GM23338 (cell line): ENCODE measurements around the gene ST3GAL6. TPM values are rescaled to one million over a fixed set of nuclear protein-coding genes. Genes with fewer than 3 reads are reported as not detected.

Source experiments
- ATAC-seq: fragments of 200-7000 bp; cut with Tn5 transposase; 3 replicates; pipeline ENCODE4 v1.9.1; 2020
- DNase-seq: peaks from one replicate; pipeline ENCODE4 v3.0.0-alpha.2; 2015; ENCODE audit warnings: low spot score
- H2AFZ ChIP-seq: fragments of 200-600 bp; sonication (generic); 2 replicates; pipeline ENCODE4 v1.8.0; 2016; ENCODE audit warnings: antibody characterized with exemption, mild to moderate bottlenecking, moderate library complexity
- H3F3A ChIP-seq: fragments of 200-600 bp; sonication (generic); replicated peaks from 2 replicates; pipeline ENCODE4 v1.8.0; 2017; ENCODE audit warnings: antibody characterized with exemption, mixed run types, low read depth
- H3K27ac ChIP-seq: fragments of 200-600 bp; sonication (generic); 2 replicates; pipeline ENCODE4 v1.6.1; 2016; ENCODE audit warnings: low read depth
- H3K27me3 ChIP-seq: fragments of 200-600 bp; sonication (generic); 2 replicates; pipeline ENCODE4 v1.8.0; 2016; ENCODE audit warnings: mild to moderate bottlenecking, mixed run types, moderate library complexity; ENCODE audit not compliant: insufficient read depth
- H3K36me3 ChIP-seq: fragments of 200-600 bp; sonication (generic); 2 replicates; pipeline ENCODE4 v1.8.0; 2016; ENCODE audit warnings: mild to moderate bottlenecking; ENCODE audit not compliant: insufficient read depth
- H3K4me1 ChIP-seq: fragments of 200-600 bp; sonication (generic); 2 replicates; pipeline ENCODE4 v1.8.0; 2016; ENCODE audit warnings: mild to moderate bottlenecking, moderate library complexity; ENCODE audit not compliant: insufficient read depth
- H3K4me2 ChIP-seq: fragments of 200-600 bp; sonication (generic); 2 replicates; pipeline ENCODE4 v1.7.1; 2017; ENCODE audit warnings: mixed run types
- H3K4me3 ChIP-seq: fragments of 200-600 bp; sonication (generic); 2 replicates; pipeline ENCODE4 v1.6.1; 2016; ENCODE audit warnings: mixed run types
- H3K79me2 ChIP-seq: fragments of 200-600 bp; sonication (generic); replicated peaks from 2 replicates; pipeline ENCODE4 v1.8.0; 2017; ENCODE audit warnings: mild to moderate bottlenecking; ENCODE audit not compliant: insufficient read depth
- H3K9me2 ChIP-seq: fragments of 200-600 bp; sonication (generic); 2 replicates; pipeline ENCODE4 v1.8.0; 2017; ENCODE audit not compliant: insufficient read depth
- H4K20me1 ChIP-seq: fragments of 200-600 bp; sonication (generic); replicated peaks from 2 replicates; pipeline ENCODE4 v1.8.0; 2017; ENCODE audit warnings: mild to moderate bottlenecking; ENCODE audit not compliant: insufficient read depth
- H3K27ac Mint-ChIP-seq: 2 replicates; pipeline ENCODE4 v1.8.0; 2020; ENCODE audit warnings: inconsistent platforms, mild to moderate bottlenecking, moderate library complexity, mixed read lengths
- H3K27me3 Mint-ChIP-seq: 3 replicates; pipeline ENCODE4 v1.8.0; 2022; ENCODE audit warnings: low read depth, mild to moderate bottlenecking, moderate library complexity, mixed read lengths, inconsistent platforms; ENCODE audit not compliant: insufficient read depth, poor library complexity
- H3K36me3 Mint-ChIP-seq: 3 replicates; pipeline ENCODE4 v1.8.0; 2021; ENCODE audit warnings: low read depth, mild to moderate bottlenecking, inconsistent platforms, moderate library complexity, mixed read lengths
- H3K4me1 Mint-ChIP-seq: 3 replicates; pipeline ENCODE4 v1.8.0; 2020; ENCODE audit warnings: mild to moderate bottlenecking, inconsistent platforms, mixed read lengths
- H3K4me3 Mint-ChIP-seq: 3 replicates; pipeline ENCODE4 v1.8.0; 2021; ENCODE audit warnings: moderate library complexity, mild to moderate bottlenecking, inconsistent platforms, mixed read lengths
- H3K9me3 Mint-ChIP-seq: 3 replicates; pipeline ENCODE4 v1.8.0; 2020; ENCODE audit warnings: moderate library complexity, mild to moderate bottlenecking, inconsistent platforms, mixed read lengths
- EZH2 ChIP-seq: fragments of 200-600 bp; sonication (generic); IDR thresholded peaks from one replicate; pipeline ENCODE4 v1.8.0; 2017; ENCODE audit warnings: antibody characterized with exemption, mild to moderate bottlenecking, low read depth; ENCODE audit not compliant: unreplicated experiment
- ZNF331 ChIP-seq: fragments of 250-450 bp; sonication (Bioruptor Pico); IDR thresholded peaks from 2 replicates; pipeline ENCODE4 v1.5.0; 2020; ENCODE audit warnings: low read depth, mild to moderate bottlenecking, moderate library complexity
- polyA plus RNA-seq: library from polyadenylated mRNA; unstranded; fragments of >200 nt; fragmentation: Nextera tagmentation; extraction: Ambion mirVana; gene quantifications from 2 replicates; pipeline ENCODE4 v1.2.1, GENCODE V29; 2016
- total RNA-seq: library from RNA; depleted of rRNA; stranded (reverse); fragments of >200 nt; shearing (Covaris generic); gene quantifications from 2 replicates; pipeline ENCODE4 v1.2.3, GENCODE V29; 2014
- TF ChIP-seq, protein P1 (sequence below): IDR thresholded peaks from 2 replicates; pipeline ENCODE4 v1.6.1; 2016; ENCODE audit warnings: antibody characterized with exemption
- TF ChIP-seq, protein P2 (sequence below): fragments of 250-450 bp; sonication (Bioruptor Pico); IDR thresholded peaks from 2 replicates; pipeline ENCODE4 v1.5.0; 2020; ENCODE audit warnings: mild to moderate bottlenecking, moderate library complexity

The ST3GAL6 gene
- total and polyA plus RNA-seq, 2 experiments from 2014 or later, result 4.7 to 8.1 TPM

DNA sequence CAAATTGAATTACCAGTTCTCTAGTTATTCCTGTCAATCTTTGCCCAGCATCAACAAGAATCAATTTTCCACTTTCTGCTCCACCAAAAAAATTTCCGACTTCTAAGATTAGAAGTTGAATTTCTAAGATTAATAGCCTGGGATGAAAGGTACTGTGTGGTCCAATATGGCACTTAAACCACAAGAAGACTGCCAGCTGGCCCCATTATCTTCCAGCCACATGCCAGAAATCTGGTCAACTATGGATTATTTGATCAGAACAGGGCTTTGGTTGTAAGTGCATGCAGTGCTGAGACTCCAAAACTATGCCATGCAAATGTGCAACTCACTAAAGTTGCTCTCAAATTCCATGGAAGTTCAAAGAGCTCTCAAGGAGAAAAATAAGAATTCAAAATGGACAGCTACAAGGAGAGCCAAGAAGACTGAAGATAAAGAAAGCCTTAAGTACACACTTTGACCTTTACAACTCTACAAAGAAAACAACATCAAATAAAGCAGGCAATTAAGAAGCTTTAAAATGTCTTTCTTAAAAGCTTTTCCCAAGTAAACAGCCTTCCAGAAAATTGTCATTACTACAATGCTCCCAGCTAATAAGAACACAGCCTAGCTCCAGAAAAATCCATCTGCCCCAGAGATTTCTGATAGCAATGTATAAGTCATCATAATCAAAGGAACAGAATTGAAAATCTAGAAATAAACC, 64.2 kb downstream of the ST3GAL6 start:
- H3K27ac Mint-ChIP-seq, result no peak overlapping the region
- H3K4me2 ChIP-seq, result no peak overlapping the region
- 0 out of 2 replicates have a peak, but pooled peaks cover 3% of the 10 kb centered on the region for H3K9me2 ChIP-seq
- ATAC-seq (no peak), DNase-seq (no peak)
- no peak overlapping the region for H3K4me3 ChIP-seq
- no peak overlapping the region for H2AFZ ChIP-seq
- H3K27me3 ChIP-seq, result no peaks in the 10 kb centered on the region
- peaks cover 4% of the 10 kb centered on the region for H3K27me3 Mint-ChIP-seq
- H3K79me2 ChIP-seq, result no peaks in the 10 kb centered on the region
- TF ChIP-seq EZH2 (no peak), ZNF331 (CRISPR knock-in tag) (no peak)
- TF ChIP-seq, protein P1, sequence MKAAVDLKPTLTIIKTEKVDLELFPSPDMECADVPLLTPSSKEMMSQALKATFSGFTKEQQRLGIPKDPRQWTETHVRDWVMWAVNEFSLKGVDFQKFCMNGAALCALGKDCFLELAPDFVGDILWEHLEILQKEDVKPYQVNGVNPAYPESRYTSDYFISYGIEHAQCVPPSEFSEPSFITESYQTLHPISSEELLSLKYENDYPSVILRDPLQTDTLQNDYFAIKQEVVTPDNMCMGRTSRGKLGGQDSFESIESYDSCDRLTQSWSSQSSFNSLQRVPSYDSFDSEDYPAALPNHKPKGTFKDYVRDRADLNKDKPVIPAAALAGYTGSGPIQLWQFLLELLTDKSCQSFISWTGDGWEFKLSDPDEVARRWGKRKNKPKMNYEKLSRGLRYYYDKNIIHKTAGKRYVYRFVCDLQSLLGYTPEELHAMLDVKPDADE, result no peak
- TF ChIP-seq, protein P2, sequence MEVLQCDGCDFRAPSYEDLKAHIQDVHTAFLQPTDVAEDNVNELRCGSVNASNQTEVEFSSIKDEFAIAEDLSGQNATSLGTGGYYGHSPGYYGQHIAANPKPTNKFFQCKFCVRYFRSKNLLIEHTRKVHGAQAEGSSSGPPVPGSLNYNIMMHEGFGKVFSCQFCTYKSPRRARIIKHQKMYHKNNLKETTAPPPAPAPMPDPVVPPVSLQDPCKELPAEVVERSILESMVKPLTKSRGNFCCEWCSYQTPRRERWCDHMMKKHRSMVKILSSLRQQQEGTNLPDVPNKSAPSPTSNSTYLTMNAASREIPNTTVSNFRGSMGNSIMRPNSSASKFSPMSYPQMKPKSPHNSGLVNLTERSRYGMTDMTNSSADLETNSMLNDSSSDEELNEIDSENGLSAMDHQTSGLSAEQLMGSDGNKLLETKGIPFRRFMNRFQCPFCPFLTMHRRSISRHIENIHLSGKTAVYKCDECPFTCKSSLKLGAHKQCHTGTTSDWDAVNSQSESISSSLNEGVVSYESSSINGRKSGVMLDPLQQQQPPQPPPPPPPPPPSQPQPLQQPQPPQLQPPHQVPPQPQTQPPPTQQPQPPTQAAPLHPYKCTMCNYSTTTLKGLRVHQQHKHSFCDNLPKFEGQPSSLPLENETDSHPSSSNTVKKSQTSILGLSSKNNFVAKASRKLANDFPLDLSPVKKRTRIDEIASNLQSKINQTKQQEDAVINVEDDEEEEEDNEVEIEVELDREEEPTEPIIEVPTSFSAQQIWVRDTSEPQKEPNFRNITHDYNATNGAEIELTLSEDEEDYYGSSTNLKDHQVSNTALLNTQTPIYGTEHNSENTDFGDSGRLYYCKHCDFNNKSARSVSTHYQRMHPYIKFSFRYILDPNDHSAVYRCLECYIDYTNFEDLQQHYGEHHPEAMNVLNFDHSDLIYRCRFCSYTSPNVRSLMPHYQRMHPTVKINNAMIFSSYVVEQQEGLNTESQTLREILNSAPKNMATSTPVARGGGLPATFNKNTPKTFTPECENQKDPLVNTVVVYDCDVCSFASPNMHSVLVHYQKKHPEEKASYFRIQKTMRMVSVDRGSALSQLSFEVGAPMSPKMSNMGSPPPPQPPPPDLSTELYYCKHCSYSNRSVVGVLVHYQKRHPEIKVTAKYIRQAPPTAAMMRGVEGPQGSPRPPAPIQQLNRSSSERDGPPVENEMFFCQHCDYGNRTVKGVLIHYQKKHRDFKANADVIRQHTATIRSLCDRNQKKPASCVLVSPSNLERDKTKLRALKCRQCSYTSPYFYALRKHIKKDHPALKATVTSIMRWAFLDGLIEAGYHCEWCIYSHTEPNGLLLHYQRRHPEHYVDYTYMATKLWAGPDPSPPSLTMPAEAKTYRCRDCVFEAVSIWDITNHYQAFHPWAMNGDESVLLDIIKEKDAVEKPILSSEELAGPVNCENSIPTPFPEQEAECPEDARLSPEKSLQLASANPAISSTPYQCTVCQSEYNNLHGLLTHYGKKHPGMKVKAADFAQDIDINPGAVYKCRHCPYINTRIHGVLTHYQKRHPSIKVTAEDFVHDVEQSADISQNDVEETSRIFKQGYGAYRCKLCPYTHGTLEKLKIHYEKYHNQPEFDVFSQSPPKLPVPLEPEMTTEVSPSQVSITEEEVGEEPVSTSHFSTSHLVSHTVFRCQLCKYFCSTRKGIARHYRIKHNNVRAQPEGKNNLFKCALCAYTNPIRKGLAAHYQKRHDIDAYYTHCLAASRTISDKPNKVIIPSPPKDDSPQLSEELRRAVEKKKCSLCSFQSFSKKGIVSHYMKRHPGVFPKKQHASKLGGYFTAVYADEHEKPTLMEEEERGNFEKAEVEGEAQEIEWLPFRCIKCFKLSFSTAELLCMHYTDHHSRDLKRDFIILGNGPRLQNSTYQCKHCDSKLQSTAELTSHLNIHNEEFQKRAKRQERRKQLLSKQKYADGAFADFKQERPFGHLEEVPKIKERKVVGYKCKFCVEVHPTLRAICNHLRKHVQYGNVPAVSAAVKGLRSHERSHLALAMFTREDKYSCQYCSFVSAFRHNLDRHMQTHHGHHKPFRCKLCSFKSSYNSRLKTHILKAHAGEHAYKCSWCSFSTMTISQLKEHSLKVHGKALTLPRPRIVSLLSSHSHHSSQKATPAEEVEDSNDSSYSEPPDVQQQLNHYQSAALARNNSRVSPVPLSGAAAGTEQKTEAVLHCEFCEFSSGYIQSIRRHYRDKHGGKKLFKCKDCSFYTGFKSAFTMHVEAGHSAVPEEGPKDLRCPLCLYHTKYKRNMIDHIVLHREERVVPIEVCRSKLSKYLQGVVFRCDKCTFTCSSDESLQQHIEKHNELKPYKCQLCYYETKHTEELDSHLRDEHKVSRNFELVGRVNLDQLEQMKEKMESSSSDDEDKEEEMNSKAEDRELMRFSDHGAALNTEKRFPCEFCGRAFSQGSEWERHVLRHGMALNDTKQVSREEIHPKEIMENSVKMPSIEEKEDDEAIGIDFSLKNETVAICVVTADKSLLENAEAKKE (CRISPR knock-in tag), result no peak
- no peak overlapping the region for H3K4me3 Mint-ChIP-seq
- peaks cover 16% of the 10 kb centered on the region for H3K36me3 ChIP-seq
- peaks cover 30% of the 10 kb centered on the region for H3K36me3 Mint-ChIP-seq
- no peaks in the 10 kb centered on the region for H4K20me1 ChIP-seq
- H3K4me1 ChIP-seq, result no peaks in the 10 kb centered on the region
- no peaks in the 10 kb centered on the region for H3F3A ChIP-seq
- peak overlapping the region; percentile 2; the same call in 1 of the 2 replicates for H3K27ac ChIP-seq
- peaks cover 5% of the 10 kb centered on the region; the same call in 2 of the 3 replicates for H3K4me1 Mint-ChIP-seq
- H3K9me3 Mint-ChIP-seq, result peaks cover 33% of the 10 kb centered on the region
